HepG2 (cell line): ENCODE results near the gene ABCB9. TPM values are rescaled to one million over a fixed set of nuclear protein-coding genes. Genes with fewer than 3 reads are reported as not detected.
A peak's percentile ranks its signal among the peaks of the same experiment; 100 is the strongest.

Source experiments
- GFI1 ChIP-seq: sonication (generic); formaldehyde crosslinking; IDR thresholded peaks from 2 replicates; pipeline ENCODE4 v1.5.0; 2020; ENCODE audit warnings: missing genetic modification reagents, mild to moderate bottlenecking, borderline replicate concordance
- HNRNPL ChIP-seq: fragments of 200-400 bp; formaldehyde crosslinking; IDR thresholded peaks from 2 replicates; pipeline ENCODE4 v1.6.1; 2017; ENCODE audit warnings: mild to moderate bottlenecking, low read depth, low read length
- NAIF1 ChIP-seq: sonication (generic); formaldehyde crosslinking; IDR thresholded peaks from 2 replicates; pipeline ENCODE4 v1.5.0; 2020; ENCODE audit warnings: mild to moderate bottlenecking, missing genetic modification reagents, borderline replicate concordance
- POLR2G ChIP-seq: fragments of 200-400 bp; formaldehyde crosslinking; IDR thresholded peaks from 2 replicates; pipeline ENCODE4 v1.6.1; 2018; ENCODE audit warnings: mild to moderate bottlenecking, low read depth, low read length, moderate library complexity
- RAD21 ChIP-seq: fragments of 450-650 bp; formaldehyde crosslinking; IDR thresholded peaks from 2 replicates; pipeline ENCODE4 v1.5.0; 2020; ENCODE audit warnings: mild to moderate bottlenecking
- RBM39 ChIP-seq: fragments of 200-400 bp; formaldehyde crosslinking; IDR thresholded peaks from one replicate; pipeline ENCODE4 v1.6.1; 2018; ENCODE audit warnings: antibody characterized with exemption, mild to moderate bottlenecking, low read depth, low read length; ENCODE audit not compliant: poor library complexity, severe bottlenecking
- ZFX ChIP-seq: sonication (generic); formaldehyde crosslinking; IDR thresholded peaks from 2 replicates; pipeline ENCODE4 v1.4.0; 2020; ENCODE audit warnings: mild to moderate bottlenecking, low read depth, missing genetic modification reagents, moderate library complexity
- ZNF407 ChIP-seq: sonication (generic); formaldehyde crosslinking; IDR thresholded peaks from one replicate; pipeline ENCODE4 v1.5.1; 2020; ENCODE audit warnings: mild to moderate bottlenecking, missing genetic modification reagents; ENCODE audit errors: not compliant biosample characterization
- ZNF446 ChIP-seq: sonication (generic); formaldehyde crosslinking; IDR thresholded peaks from 2 replicates; pipeline ENCODE4 v1.5.0; 2020; ENCODE audit warnings: mild to moderate bottlenecking, missing genetic modification reagents
- ZNF589 ChIP-seq: sonication (generic); formaldehyde crosslinking; conservative IDR thresholded peaks from 2 replicates; pipeline ENCODE4 v1.8.0; 2022; ENCODE audit warnings: mild to moderate bottlenecking, moderate library complexity, missing genetic modification reagents
- ZNF598 ChIP-seq: sonication (generic); formaldehyde crosslinking; IDR thresholded peaks from 2 replicates; pipeline ENCODE4 v1.5.1; 2020; ENCODE audit warnings: mild to moderate bottlenecking, missing genetic modification reagents, borderline replicate concordance
- ZNF746 ChIP-seq: sonication (generic); formaldehyde crosslinking; IDR thresholded peaks from 2 replicates; pipeline ENCODE4 v1.8.0; 2022; ENCODE audit warnings: mild to moderate bottlenecking, missing genetic modification reagents
- ZNF75D ChIP-seq: sonication (generic); formaldehyde crosslinking; IDR thresholded peaks from 2 replicates; pipeline ENCODE4 v1.8.1; 2023; ENCODE audit warnings: missing genetic modification reagents, mild to moderate bottlenecking, borderline replicate concordance
- ZNF768 ChIP-seq: sonication (generic); formaldehyde crosslinking; IDR thresholded peaks from 2 replicates; pipeline ENCODE4 v1.4.0; 2020; ENCODE audit warnings: missing genetic modification reagents
- ZNF878 ChIP-seq: sonication (generic); formaldehyde crosslinking; IDR thresholded peaks from 2 replicates; pipeline ENCODE4 v1.8.1; 2023; ENCODE audit warnings: mild to moderate bottlenecking, missing genetic modification reagents, moderate library complexity
- polyA plus RNA-seq, 8 experiments: library from polyadenylated mRNA; depleted of rRNA in 3 of 8; stranded (reverse) in 7 of 8; unstranded in 1 of 8; fragments of >200 nt; fragmentation: Illumina TruSeq in 4 of 8; extraction: Trizol in 4 of 8; gene quantifications; 2 replicates each; pipeline versions ENCODE4 v1.2.1 to v1.2.3, GENCODE V29; 2011 to 2016; ENCODE audit warnings: low read depth in 4 of 8, missing spikeins in 1 of 8, mixed read lengths in 1 of 8; ENCODE audit not compliant: insufficient read depth in 1 of 8
- total RNA-seq, 5 experiments: library from RNA; depleted of rRNA; stranded (reverse); fragments of >200 nt; fragmentation: Illumina TruSeq; extraction: Trizol; gene quantifications; 2 replicates each; pipeline ENCODE4 v1.2.3, GENCODE V29; 2016; ENCODE audit warnings: low read depth in 1 of 5

The ABCB9 gene
- total and polyA plus RNA-seq, 2 of the 13 experiments (the other 11 are each of a cell fraction or from before 2014, with no cell fraction given) = 5.1 to 6.0 TPM

DNA sequence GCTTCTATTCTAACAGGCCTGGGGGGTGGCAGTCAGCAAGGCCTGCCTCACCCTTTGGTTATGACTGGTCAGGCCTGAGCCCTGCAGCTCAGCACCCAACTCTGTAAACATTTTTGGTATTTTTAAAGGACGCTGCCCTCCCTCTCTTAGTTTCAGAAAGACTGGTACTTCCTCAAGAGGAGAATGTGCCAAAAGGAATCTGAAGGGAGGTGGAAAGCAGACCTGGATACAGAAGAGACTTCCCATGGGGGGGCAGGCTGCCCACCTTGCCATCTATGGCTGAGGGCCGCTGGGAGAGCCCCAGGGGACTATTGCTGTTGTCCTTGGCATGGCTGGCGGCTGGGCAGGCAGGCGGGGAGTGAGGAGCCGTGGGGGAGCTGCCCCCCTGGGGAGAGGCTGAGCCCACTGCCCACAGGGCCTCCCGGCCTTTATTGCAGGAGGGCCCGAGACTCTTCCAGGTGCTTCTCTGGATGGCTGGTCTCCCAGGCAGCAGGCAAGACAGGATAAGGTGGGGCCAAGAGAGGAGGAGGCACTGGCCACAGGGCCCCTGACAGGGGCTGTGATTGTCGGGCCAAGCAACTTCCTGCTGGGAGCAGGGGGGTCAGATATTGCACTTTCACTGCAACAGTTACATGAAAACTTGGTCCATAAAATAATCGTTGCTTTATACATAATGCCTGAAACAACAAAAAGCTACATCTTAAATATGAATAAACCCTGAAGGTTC lies 17.7 kb upstream of the ABCB9 start (continued):
- TF ChIP-seq POLR2G = peak; percentile 53
- 0 out of 2 replicates have a peak, but pooled peaks have one; percentile 26 for TF ChIP-seq ZNF768 (CRISPR knock-in tag)
- no peak for TF ChIP-seq ZNF878 (CRISPR knock-in tag)
- no peak for TF ChIP-seq ZNF589 (CRISPR knock-in tag)
- peak; percentile 55; the same call in 1 of the 2 replicates for TF ChIP-seq GFI1
- 0 out of 2 replicates have a peak, but pooled peaks have one; percentile 20 for TF ChIP-seq RAD21 (CRISPR knock-in tag)
- peak; percentile 65; the same call in 1 of the 2 replicates for TF ChIP-seq HNRNPL
- peak; percentile 11 for TF ChIP-seq ZNF407 (CRISPR knock-in tag)
- TF ChIP-seq ZFX = 0 out of 2 replicates have a peak, but pooled peaks have one; percentile 44
- peak; percentile 71 for TF ChIP-seq RBM39
- TF ChIP-seq ZNF746 (CRISPR knock-in tag) = no peak
- 0 out of 2 replicates have a peak, but pooled peaks have one; percentile 8 for TF ChIP-seq ZNF598
- TF ChIP-seq NAIF1 (CRISPR knock-in tag) = 0 out of 2 replicates have a peak, but pooled peaks have one; percentile 35
- 0 out of 2 replicates have a peak, but pooled peaks have one; percentile 7 for TF ChIP-seq ZNF75D (CRISPR knock-in tag)
- TF ChIP-seq ZNF446 (CRISPR knock-in tag) = 0 out of 2 replicates have a peak, but pooled peaks have one; percentile 45
